ENCODE measurements around the gene PLIN3. TPM values are rescaled to one million over a fixed set of nuclear protein-coding genes. Genes with fewer than 3 reads are reported as not detected.
A peak's percentile ranks its signal among the peaks of the same experiment; 100 is the strongest.

PLIN3 gene, protein sequence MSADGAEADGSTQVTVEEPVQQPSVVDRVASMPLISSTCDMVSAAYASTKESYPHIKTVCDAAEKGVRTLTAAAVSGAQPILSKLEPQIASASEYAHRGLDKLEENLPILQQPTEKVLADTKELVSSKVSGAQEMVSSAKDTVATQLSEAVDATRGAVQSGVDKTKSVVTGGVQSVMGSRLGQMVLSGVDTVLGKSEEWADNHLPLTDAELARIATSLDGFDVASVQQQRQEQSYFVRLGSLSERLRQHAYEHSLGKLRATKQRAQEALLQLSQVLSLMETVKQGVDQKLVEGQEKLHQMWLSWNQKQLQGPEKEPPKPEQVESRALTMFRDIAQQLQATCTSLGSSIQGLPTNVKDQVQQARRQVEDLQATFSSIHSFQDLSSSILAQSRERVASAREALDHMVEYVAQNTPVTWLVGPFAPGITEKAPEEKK
- 10 to 100 TPM; 15.8 to 20.6 (median 19.8) TPM for total RNA-seq

DNA sequence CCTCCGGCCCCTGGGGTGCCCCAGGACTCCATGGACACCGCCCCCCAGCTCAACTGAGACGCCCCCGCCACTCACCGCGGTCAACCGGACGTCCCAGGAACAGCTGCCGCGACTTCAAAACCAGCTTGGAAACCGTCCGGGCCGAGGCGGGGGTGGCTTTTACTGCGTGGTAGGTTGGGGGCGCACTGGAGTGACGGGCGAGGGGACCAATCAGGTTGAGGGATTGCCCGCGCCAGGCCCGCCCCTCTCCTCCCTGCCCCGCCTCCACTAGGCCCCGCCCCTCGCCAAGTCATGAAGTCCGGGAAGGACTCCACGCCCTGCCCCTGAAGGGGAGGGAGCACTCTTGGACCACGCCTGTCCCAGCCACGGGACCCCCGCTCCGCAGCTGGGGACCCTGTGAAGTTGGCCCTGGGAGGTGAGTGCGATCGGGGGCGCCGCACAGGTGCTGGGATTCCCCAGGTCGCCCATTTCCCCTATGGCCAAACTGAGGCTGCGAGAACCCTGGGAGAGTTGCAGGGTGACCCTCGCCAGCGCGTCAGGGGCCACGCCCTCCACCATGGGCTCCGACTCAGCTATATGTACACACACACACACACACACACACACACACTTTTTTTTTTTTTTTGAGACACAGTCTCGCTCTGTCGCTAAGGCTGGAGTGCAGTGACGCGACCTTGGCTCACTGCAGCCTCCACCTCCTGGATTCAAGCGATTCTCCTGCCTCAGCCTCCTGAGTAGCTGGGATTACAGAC is at the start of gene PLIN3:
Gene PLIN3 (minus strand): TSS at position 134 of the 752 bp plus-strand sequence. CDS start 6,273 bp downstream, outside the sequence.
- DNase-seq (peak; percentile 91), ATAC-seq (peak; percentile 95 to 96)
- Mint-ChIP-seq H3K4me3 (peak within 1 kb of the TSS; percentile 82), H3K27me3 (ENCODE audit: low read depth) (peaks cover 3% of the 10 kb centered on the region), H3K4me1 (ENCODE audit: low read depth) (peaks cover 20% of the 10 kb centered on the region), H3K9me3 (no peaks in the 10 kb centered on the region), H3K36me3 (ENCODE audit: insufficient read depth) (no peaks in the 10 kb centered on the region)

DNA sequence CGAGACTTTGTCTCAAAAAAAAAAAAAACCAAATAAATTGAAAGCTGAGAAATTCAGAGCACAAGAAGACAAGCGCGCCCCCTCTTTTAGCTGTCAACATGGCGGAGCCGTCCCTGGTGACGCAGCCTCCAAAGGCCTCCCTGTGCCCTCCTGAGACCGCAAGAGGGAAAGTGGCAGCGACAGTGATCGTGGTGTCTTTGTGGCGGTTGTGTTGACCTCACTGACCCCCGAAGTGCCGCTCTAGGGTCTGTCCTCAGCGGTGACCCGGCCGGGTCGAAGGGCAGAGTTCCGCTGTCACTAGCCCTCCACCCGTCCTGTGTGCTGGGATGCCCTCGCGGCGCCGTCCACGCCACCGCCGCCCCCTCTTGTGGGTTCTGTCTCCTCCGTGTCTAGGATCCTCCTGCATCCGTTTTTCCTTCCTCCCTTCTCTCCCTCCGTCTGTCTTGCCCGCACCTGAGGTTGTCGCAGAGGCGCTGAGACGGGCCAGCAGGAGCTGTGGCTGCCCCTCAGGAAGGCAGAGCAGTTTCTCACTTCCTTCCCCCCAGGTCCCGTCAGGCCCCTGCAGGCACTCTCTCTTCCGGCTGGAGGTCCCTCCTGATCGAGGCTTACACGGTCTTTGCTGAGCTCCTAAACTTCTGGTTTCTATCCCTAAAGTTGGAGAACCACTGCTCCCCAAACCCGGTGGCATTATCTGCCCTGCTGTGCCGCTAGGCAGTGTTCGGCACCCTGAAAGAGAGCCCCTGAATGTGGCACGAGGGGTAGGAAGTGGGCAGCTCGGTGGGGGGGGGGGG is 49.0 kb upstream of the PLIN3 start:
- no peak for ATAC-seq
- peak overlapping the region; percentile 95 for H3K4me3 Mint-ChIP-seq

DNA sequence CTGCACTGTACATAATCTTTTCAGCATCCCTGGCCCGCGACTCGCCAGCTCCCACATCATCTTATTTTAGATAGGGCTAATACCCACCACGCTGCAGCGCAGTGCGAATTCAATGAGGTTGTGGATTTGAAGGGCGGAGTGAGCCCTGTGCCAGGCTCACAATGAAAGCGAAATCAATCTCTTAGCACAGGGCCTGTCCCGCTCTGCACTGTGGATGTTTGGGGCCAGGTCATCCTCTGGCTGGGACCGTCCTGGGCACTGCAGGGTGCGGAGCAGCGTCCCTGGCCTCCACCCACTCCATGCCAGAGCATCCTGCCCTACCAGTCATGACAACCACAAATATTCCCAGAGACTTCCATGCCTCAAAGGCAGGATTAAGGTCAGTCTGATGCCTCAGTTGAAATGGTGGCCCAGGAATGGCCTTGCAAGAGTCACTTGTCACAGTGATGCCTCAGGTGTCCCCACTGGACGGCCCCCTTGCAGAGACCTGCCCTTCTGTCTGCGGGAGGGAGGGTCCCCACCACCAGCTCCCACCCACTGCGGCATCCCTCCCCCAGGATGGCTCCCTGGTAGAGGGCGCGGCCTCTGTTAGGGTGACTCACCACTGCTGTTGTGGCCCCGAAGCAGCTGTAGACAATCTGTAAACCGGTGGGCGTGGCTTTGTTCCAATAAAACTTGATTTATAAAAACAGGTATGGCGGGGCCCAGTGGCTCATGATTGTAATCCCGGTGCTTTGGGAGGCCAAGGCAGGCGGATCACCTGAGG is 47.5 kb upstream of the PLIN3 start:
- peaks cover 64% of the 10 kb centered on the region for H3K4me1 Mint-ChIP-seq (ENCODE audit: low read depth)
- H3K9me3 Mint-ChIP-seq: no peaks in the 10 kb centered on the region
- ATAC-seq: peak; percentile 67 to 70
- peaks cover 15% of the 10 kb centered on the region for H3K36me3 Mint-ChIP-seq (ENCODE audit: insufficient read depth)
- H3K4me3 Mint-ChIP-seq: peak overlapping the region; percentile 95
- no peaks in the 10 kb centered on the region for H3K27me3 Mint-ChIP-seq (ENCODE audit: low read depth)
- DNase-seq: peak; percentile 74

More for the DNA sequence above, 49.0 kb upstream of the PLIN3 start:
- H3K36me3 Mint-ChIP-seq (ENCODE audit: insufficient read depth): peaks cover 18% of the 10 kb centered on the region
- H3K27me3 Mint-ChIP-seq (ENCODE audit: low read depth): no peaks in the 10 kb centered on the region
- H3K9me3 Mint-ChIP-seq: no peaks in the 10 kb centered on the region
- peak; percentile 33 for DNase-seq
- peaks cover 53% of the 10 kb centered on the region for H3K4me1 Mint-ChIP-seq (ENCODE audit: low read depth)

DNA sequence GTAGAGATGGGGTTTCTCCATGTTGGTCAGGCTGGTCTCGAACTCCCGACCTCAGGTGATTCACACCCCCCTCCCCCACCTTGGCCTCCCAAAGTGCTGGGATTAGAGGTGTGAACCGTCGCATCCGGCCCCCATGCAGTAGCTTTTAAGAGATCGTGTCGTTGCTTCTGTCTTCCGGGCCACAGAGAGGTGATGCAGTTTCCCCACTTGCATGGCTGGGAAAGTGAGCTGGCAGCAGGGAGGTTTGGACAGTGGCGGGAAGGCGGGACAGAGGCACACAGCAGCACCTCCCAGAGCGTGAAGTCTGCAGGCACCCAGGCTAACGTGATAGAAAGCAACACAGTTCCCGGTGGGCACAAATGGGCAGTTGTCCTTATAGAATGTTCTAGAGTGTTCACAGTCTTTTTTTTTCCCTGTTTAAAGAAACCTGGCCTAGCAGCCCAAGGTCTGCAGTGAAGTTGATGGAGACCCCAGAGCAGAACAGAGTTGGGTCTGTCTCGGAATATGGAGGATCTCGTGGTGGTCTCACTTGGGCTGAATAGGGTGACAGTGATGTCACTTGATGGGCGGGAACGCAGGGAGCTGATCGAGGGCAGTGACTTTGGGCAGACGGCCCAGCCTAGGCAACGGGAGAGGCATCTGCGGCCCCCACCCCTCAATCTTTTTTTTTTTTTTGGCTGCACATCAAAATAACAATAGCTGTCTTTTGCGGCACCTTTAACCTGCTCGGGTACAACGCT is 46.7 kb upstream of the PLIN3 start:
- Mint-ChIP-seq H3K27me3 (ENCODE audit: low read depth) (no peaks in the 10 kb centered on the region), H3K9me3 (no peaks in the 10 kb centered on the region), H3K4me1 (ENCODE audit: low read depth) (peaks cover 64% of the 10 kb centered on the region), H3K4me3 (peak overlapping the region; percentile 95), H3K36me3 (ENCODE audit: insufficient read depth) (peaks cover 15% of the 10 kb centered on the region)
- peak; percentile 20 for DNase-seq
- ATAC-seq: no peak

DNA sequence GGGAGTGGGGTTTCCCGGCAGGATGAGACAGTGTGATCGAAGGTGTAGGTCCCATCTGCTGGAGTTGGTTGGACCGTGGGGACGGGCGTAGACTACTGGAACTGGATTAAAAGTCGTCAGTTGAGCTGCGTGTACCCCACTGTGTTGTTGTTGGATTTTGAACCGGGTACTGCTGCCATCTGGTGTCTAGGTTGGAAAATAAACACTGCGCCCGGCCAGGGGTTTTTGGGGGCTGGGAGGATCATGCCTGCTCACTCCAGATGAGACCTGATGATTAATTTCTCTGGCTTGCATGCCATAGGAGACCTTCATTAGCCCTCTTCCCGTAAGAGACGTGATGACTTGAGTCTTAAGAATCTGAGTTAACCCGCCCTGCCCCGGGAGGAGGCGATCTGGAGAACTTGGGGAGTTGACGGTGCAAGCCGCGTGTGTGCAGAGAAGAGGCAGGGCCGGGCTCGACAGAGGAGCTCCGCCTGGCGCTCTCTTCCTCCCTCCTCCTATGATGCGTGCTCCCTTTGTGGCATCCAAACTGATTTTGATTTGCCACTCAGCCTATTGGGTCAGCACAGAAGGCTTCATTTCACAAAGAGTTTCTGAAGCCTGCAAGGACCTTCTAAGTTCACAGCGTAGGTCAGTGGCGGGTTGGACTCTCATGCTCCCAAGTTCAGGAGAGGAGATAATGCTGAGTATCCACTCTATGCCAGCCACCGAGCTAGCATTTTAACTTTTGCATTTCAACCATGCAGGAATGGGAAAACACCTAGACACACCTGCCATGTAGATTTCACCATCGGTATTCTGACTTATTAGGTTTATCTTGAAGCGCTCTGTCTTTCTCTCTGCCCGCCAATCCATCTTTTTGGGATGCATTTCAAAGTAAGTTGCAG is 44.6 kb upstream of the PLIN3 start:
- peaks cover 14% of the 10 kb centered on the region for H3K36me3 Mint-ChIP-seq (ENCODE audit: insufficient read depth)
- H3K4me1 Mint-ChIP-seq (ENCODE audit: low read depth): peaks cover 72% of the 10 kb centered on the region
- DNase-seq (peak; percentile 64), ATAC-seq (peak; percentile 17 to 39)
- H3K9me3 Mint-ChIP-seq: no peaks in the 10 kb centered on the region
- H3K27me3 Mint-ChIP-seq (ENCODE audit: low read depth): no peaks in the 10 kb centered on the region
- peak overlapping the region; percentile 82 for H3K4me3 Mint-ChIP-seq

DNA sequence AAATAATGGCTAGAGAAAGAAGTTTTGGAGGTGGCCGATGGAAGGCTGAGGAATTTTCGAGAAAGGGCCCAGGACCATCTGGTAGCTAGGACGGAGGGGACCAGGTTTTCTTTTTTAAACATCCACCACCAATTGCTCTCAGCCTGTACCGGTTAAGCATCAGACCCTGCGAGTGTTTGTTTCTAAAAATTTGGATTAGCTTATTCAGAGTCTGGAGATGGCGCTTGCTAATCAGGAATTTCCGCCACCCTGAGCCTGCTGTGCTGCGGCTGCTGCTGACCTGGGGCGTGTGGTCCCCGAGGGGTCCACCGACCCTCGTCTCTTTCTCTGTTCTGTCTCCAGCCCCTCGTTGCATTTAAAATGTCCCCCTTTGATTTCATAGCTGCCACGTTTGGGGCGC is 43.8 kb upstream of the PLIN3 start:
- H3K4me3 Mint-ChIP-seq: peak overlapping the region; percentile 82
- H3K27me3 Mint-ChIP-seq (ENCODE audit: low read depth): no peaks in the 10 kb centered on the region
- peaks cover 68% of the 10 kb centered on the region for H3K4me1 Mint-ChIP-seq (ENCODE audit: low read depth)
- DNase-seq (no peak), ATAC-seq (no peak)
- peaks cover 12% of the 10 kb centered on the region for H3K36me3 Mint-ChIP-seq (ENCODE audit: insufficient read depth)
- no peaks in the 10 kb centered on the region for H3K9me3 Mint-ChIP-seq

DNA sequence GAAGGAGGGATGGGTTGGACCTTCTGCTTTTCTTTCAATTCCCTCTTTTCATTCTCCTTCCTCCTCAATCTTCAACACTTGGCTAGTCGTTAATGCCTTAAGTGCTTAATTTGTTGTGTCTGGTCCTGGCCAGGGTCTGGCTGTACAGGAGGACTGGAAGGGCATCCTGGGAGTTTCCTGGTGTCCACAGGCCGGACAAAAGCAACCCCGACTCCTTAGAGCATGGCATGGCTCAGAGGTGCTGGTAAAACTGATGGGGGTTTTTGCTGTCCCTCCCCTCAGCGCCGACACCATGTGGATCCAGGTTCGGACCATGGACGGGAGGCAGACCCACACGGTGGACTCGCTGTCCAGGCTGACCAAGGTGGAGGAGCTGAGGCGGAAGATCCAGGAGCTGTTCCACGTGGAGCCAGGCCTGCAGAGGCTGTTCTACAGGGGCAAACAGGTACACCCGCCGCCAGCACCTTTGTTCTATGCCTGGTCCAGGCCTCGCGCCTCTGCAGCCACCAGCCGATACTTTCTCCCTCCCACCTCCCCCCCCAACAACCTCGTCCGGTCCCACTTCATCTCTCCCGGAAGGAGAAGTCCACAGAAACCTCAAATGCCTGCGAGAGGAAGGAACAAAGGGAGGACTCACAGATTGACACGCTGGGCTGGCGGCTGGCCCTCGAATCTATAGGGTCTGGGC is 43.3 kb upstream of the PLIN3 start:
- peaks cover 12% of the 10 kb centered on the region for H3K36me3 Mint-ChIP-seq (ENCODE audit: insufficient read depth)
- H3K27me3 Mint-ChIP-seq (ENCODE audit: low read depth): no peaks in the 10 kb centered on the region
- DNase-seq (no peak), ATAC-seq (no peak)
- no peaks in the 10 kb centered on the region for H3K9me3 Mint-ChIP-seq
- H3K4me1 Mint-ChIP-seq (ENCODE audit: low read depth): peaks cover 64% of the 10 kb centered on the region
- peak overlapping the region; percentile 82 for H3K4me3 Mint-ChIP-seq

DNA sequence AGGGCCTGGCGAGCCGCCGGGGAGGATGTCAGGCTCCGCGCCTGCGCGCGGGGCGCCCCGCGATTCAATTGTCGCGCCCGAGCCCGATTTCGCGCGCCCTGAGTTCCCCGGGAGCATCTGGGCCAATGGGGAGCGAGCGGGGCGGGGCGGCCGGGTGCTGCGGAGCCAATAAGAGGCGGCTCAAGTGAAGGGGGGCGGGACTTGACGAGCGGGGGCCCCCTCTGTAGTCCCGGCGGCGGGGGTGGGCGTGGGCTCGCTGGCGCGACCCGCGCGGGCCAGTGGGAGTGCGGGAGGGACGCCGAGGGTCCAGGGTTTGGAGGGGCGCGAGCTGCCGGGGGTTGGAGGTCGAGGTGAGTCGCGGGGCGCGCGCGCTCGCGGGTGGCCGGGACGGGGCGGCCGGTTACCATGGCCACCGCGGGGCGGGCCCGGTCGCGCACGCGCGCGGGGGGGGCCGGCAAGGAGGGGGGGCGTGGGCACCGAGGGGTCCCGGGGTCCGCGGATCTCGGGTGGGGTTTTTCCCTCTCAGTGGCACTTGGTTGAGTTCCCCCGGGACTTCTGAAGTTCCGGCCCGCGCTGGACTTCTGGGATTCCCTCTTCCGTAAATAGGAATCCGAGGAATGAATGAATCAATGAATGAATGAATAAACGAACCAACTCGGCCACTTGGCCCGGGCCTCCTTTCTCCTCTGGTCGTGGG is 42.6 kb upstream of the PLIN3 start:
- peaks cover 57% of the 10 kb centered on the region for H3K4me1 Mint-ChIP-seq (ENCODE audit: low read depth)
- ATAC-seq (peak; percentile 73 to 79), DNase-seq (peak; percentile 90)
- H3K27me3 Mint-ChIP-seq (ENCODE audit: low read depth): no peaks in the 10 kb centered on the region
- peaks cover 12% of the 10 kb centered on the region for H3K36me3 Mint-ChIP-seq (ENCODE audit: insufficient read depth)
- H3K9me3 Mint-ChIP-seq: no peaks in the 10 kb centered on the region
- H3K4me3 Mint-ChIP-seq: peak overlapping the region; percentile 82

DNA sequence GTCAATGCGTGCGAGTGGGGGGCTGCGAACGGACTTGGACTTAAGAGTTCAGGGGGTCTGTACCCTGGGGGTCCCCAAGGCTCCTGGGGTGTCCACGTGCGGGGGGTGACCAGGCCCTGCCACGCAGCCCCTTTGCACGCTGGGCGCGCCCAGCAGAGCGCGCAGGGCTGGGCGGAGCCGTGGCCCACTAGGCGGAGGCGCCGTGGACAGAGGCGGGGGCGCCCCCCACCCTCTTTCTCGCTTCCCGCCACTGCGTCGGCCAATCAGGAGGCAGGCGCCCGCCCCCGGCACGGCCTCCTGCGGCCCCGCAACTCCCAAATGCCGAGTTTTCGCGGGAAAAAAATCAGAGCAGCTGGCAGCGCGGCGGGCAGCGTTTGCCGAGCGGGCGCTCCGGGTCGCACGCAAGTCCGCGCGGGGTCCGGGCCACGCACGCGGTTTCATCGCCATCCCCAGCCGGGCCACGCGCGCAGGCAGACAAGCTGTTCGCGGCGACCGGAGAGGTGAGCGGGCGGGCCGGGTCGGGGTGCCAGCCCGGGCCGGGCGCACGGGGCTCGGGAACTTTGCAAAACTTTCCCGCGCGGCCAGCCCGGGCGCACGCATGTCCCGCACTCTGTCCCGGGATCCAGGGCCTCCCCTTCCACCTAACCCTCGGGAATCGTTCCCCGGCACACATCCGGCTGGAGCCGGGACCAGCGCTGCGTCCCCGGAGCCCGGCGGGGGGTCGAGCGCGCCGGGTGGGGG is 41.9 kb upstream of the PLIN3 start, which contains the start of gene UHRF1:
Gene UHRF1 (plus strand): TSS at position 346 of the 741 bp plus-strand sequence. CDS start 1,385 bp downstream, outside the sequence.
- DNase-seq: no peak
- Mint-ChIP-seq H3K9me3 (no peaks in the 10 kb centered on the region), H3K36me3 (ENCODE audit: insufficient read depth) (peaks cover 7% of the 10 kb centered on the region), H3K27me3 (ENCODE audit: low read depth) (no peaks in the 10 kb centered on the region), H3K4me3 (peak within 1 kb of the TSS; percentile 82), H3K4me1 (ENCODE audit: low read depth) (peaks cover 50% of the 10 kb centered on the region)
- peak; percentile 54 to 62 for ATAC-seq

DNA sequence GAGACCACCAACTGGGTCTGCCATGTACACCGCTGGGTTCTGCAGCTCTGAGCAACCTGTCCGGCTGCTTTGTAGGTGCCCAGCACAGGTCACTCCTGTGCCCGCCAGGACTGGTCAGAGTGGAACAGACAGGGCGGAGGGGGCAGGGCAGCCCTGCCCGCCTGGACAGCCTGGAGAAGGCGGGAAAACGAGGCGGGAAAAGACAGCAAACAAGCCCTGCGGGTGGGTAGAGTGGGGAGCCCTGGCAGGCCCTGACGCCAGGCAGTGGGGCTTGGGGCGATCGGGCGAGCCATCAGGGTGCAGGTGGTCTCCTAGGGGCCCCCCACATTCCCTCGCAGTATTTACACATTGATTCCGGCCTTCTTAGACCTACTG is 41.3 kb upstream of the PLIN3 start:
- Mint-ChIP-seq H3K9me3 (no peaks in the 10 kb centered on the region), H3K4me1 (ENCODE audit: low read depth) (peaks cover 44% of the 10 kb centered on the region), H3K36me3 (ENCODE audit: insufficient read depth) (peaks cover 3% of the 10 kb centered on the region), H3K4me3 (peak overlapping the region; percentile 46), H3K27me3 (ENCODE audit: low read depth) (no peaks in the 10 kb centered on the region)
- no peak for ATAC-seq
- no peak for DNase-seq

DNA sequence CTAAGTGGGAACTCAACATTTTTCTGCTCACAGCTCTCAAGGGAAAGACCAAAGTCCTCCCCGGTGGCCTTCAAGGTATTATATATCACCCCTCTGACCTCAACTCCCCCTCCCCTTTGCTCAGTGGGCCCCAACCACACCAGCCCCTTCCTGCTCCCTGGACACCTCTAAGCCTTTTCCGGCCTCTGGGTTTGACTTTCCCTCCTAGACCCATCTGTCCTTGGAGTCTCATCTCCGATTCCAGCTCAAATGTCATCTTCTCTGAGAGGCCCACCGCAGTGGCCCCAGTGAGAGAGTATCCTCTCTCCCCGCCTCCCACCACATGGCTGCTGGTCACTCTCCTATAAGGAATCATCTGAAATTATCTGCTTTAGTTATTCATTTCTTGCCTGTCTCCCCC is 40.9 kb upstream of the PLIN3 start:
- Mint-ChIP-seq H3K27me3 (ENCODE audit: low read depth) (no peaks in the 10 kb centered on the region), H3K4me3 (peak overlapping the region; percentile 46), H3K36me3 (ENCODE audit: insufficient read depth) (peaks cover 3% of the 10 kb centered on the region), H3K9me3 (no peaks in the 10 kb centered on the region), H3K4me1 (ENCODE audit: low read depth) (peaks cover 40% of the 10 kb centered on the region)
- no peak for ATAC-seq
- no peak for DNase-seq
